NCI-H526 treated with DMSO at 0.1 percent for 48 hours (cell line): ENCODE measurements around the gene NENF.

ENCODE experiments used
- DNase-seq: peaks from one replicate; lab custom pipeline; 2025; lab: John Stamatoyannopoulos, UW

Gene NENF

GRCh38 chr1:212482006-212482636, 49.4 kb downstream of the NENF start:
- no peak for DNase-seq

GRCh38 chr1:212482637-212483441, 50.1 kb downstream of the NENF start:
- DNase-seq: no peak

GRCh38 chr1:212484701-212485570, 52.2 kb downstream of the NENF start:
- DNase-seq: no peak

- DNase-seq: no peak
Measured at GRCh38 chr1:212485571-212485912, 52.8 kb downstream of the NENF start.

- no peak for DNase-seq
Measured at GRCh38 chr1:212485913-212486618, 53.3 kb downstream of the NENF start.

GRCh38 chr1:212486619-212486975, 53.9 kb downstream of the NENF start:
- DNase-seq: no peak

GRCh38 chr1:212487286-212487685, 54.6 kb downstream of the NENF start:
- DNase-seq: no peak

- DNase-seq: no peak
Measured at GRCh38 chr1:212487774-212488435, 55.2 kb downstream of the NENF start.

GRCh38 chr1:212488436-212489283, 55.9 kb downstream of the NENF start:
- no peak for DNase-seq

GRCh38 chr1:212489284-212489859, 56.7 kb downstream of the NENF start:
- DNase-seq: no peak

- no peak for DNase-seq
Measured at GRCh38 chr1:212490276-212490675, 57.6 kb downstream of the NENF start.

- no peak for DNase-seq
Measured at GRCh38 chr1:212491454-212491853, 58.7 kb downstream of the NENF start.
